HG03139 (cell line): Measurements from ENCODE around the gene NMNAT2.

Experiments
- ATAC-seq: cut with Tn5 transposase; IDR thresholded peaks from one replicate; pipeline ENCODE4 v1.9.1; 2021; ENCODE audit not compliant: unreplicated experiment

NMNAT2 gene

GRCh38 chr1:183318433-183318832 lies 99.7 kb downstream of the NMNAT2 start:
- no peak for ATAC-seq

DNA sequence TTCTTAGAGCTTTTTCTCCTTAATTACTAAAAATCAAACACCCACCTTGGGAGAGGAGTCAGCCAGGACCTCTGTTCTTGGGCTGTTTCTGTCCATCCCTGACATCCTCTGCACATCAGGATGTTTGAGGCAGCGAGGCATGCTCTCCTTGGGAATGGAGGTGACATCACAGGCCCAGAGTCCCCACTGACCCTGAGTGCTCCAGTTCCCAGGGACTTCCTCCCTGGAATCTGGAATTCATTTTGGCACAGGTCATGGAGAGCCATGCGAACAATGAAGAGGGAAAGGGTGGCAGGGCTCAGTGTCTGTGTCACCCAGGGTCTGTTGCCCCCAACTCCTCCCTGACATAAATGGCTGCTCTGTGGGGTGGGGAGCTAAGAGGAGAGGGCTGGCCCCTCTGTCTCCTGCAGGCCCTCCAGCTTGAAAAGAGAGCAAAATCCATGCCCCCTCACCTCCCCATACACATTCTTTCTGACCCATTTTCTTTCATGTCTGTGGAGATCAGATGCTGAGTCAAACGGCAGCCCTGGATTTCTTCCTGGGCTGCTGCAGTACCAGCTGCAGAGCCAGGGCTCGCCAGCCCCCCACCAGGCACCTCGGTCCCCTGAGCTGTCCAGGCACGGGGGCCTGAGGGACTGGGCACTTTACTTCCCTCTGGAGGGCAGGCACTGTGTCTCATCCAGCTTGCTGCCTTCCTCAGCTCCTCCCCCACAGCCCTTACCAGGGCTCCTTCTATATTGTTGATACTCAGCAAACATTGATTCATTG lies 102.0 kb downstream of the NMNAT2 start:
- ATAC-seq, result no peak

GRCh38 chr1:183313063-183313462 lies 105.1 kb downstream of the NMNAT2 start:
- no peak for ATAC-seq

DNA sequence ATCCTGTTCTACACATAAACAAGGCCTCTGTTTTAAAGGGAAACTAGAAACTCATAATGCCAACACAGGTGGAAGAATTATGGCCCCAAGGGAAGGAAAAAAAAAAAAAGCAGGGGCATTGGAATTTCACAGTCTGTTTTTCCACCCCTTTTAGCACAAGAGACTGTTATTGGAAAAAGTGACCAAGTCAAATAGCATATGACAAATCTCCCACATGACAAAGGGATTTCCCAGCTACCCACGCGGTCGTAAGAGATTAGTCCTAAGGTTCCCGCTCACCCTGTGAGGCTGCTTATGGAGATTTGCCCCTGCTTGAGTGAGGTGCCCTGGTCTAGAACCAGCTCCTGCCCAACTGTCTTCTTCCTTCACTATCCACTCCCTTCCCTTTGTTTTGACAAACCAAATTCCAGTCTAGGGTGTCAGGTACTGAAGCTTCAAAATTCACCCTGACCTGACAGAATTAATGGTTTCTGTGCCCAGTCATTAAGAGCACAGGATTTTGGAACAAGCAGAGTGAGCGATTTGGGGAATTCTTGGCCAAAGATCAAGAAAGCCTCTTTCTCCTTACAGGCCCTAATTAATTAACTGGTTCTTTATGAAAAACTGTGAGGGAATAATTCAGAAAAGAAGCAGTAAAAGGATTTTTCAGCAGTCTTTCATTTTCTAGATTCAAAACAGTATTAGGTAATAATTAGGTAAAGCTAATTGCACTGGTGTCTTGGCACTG lies 107.3 kb downstream of the NMNAT2 start:
- no peak for ATAC-seq

- ATAC-seq, result no peak
Measured at GRCh38 chr1:183308719-183309118, 109.5 kb downstream of the NMNAT2 start.

DNA sequence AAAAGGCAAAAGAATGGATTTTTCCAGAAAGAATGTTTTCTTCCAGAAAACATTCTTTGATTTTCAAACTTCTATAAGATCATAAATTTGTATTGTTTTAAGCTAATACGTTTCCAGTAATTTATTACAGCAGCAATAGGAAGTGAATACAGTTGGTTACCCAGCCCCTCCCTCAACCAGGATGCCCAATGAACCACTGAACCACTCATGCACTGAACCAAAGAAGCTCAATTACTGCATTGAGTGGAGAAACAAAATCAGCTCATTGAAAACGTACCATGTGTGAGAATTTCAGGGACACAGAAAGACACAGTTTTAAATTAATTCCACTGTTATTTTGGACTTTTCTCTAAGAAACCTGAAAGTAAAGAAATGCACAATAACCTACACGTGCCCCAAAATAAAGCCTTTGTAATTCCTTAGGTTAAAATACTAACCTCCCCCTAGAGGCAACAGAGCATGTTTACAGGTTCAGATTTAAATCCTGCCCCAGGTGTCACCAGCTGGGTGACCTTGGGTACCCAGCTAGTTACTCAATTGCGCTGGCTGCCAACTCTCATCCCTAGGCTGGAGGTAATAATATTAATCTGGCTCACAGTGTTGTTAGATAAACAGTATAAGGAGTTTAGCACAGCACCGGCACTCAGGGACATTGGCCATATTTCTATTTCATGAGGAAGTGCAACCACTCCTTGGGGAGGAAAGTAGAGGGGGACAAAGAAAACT lies 111.7 kb downstream of the NMNAT2 start:
- ATAC-seq, result no peak

GRCh38 chr1:183304440-183305107 lies 113.6 kb downstream of the NMNAT2 start:
- ATAC-seq, result no peak

DNA sequence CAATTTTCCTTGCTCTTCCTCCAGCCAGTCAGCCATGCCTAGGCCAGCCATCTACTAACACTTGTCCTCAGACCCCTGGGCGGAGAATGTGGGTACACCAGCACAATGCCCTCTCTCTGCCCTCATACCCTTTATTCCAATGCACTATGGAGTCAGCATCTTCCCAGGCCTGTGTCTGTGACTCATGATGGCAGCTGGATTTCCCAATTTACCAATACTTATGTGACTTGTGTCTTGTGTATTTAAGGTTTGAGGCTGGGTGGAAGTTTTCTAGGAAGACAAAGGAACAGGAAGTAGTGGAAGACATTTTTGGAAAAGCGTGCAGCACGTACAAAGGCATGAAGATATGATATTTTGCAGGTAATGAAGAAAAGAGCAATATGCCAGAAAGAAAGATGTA lies 114.3 kb downstream of the NMNAT2 start:
- no peak for ATAC-seq

GRCh38 chr1:183303323-183303645 lies 114.9 kb downstream of the NMNAT2 start:
- no peak for ATAC-seq

GRCh38 chr1:183302452-183303322 lies 115.5 kb downstream of the NMNAT2 start:
- ATAC-seq, result no peak

DNA sequence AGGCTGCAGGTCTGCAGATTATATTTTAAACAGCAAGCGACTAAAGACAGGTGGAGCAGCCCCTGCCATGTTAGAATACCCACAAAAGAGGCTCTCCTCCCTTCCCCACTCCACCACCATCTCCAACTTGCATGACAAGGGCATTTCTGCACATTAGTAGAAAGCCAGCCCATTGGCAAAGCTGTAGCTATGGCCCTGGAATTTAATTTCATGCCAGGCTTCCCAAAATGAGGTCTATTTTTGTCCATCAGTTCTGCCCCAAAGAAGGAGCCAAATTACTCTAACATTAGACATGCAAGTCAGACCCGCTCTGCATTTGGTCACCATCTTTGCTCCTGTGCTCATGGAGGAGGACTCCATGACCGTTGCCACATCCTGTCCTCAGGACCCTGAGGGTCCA lies 116.9 kb downstream of the NMNAT2 start:
- no peak for ATAC-seq

DNA sequence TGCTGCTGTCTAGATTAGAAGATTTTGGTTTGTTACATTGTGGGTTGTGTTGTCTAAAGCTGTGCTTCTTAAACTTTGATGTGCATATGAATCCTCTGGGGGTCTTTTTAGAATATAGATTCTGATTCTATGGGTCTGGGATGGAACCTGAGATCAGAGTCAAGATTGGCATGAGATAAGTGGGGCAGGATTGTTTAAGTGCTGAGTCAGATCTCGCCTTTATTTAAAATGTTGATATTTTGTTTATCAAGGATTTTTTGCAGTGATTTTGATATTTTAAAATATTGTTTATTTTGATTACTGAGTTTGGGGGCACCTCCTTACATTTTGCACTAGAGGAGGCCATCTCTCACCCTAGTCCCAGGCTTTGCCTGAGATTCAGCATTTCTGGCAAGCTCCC lies 117.4 kb downstream of the NMNAT2 start:
- ATAC-seq, result no peak

GRCh38 chr1:183300395-183300794 lies 117.8 kb downstream of the NMNAT2 start:
- no peak for ATAC-seq

GRCh38 chr1:183296782-183297181 lies 121.4 kb downstream of the NMNAT2 start:
- no peak for ATAC-seq

- ATAC-seq, result no peak
Measured at GRCh38 chr1:183295521-183295920, 122.7 kb downstream of the NMNAT2 start.

DNA sequence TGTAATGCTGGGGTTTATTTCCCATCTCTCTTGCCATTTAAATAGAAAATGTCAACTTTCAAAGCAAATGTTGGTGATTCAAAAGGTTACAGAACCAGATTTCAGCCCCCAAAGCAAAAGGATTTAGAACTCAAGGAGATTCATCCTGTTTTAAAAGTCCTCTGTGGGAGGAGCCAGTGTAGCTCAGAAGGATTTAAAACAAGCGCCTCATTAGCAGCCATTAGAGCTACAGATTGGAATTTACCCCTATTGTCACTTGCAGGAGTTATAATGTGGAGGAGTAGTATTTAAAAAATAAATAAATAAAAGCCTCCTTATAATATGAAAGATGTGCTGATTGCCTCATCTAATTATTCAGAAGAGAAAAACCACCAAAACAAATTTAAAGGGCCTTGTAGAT lies 124.3 kb downstream of the NMNAT2 start:
- ATAC-seq, result no peak

- no peak for ATAC-seq
Measured at GRCh38 chr1:183293241-183293640, 124.9 kb downstream of the NMNAT2 start.

- ATAC-seq, result no peak
Measured at GRCh38 chr1:183291802-183292514, 126.2 kb downstream of the NMNAT2 start.

DNA sequence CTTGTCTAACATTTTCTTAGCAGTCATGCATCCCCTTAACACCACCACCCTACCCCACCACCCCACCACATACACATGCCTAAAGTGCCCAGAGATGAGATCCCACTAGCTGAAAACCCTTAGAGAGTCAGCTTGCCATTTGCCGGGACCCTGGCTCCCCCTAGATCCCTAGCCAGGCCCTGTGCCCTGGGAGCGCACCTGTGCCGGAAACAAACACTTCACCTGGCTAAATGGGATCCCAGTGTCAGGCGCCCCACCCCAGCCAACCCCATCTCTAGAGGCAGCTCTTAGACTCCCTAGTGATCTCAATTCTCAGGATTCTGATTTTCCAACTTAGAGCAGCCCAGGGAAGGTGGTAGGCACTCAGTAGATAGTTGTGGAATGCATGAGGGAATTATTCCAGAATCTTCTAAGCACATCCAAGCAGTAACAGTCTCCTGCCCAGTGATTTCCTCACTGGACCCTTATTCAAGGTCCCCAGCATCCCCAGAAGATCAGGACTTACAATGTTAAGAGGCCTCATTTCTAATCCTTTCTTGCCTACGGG lies 126.9 kb downstream of the NMNAT2 start:
- ATAC-seq, result no peak

GRCh38 chr1:183290628-183291027 lies 127.6 kb downstream of the NMNAT2 start:
- no peak for ATAC-seq
